ENCODE data around the gene INTS6. TPM values are rescaled to one million over a fixed set of nuclear protein-coding genes. Genes with fewer than 3 reads are reported as not detected.

Gene INTS6
- total and polyA plus RNA-seq, 2 of the 4 experiments (the other 2 are of a cell fraction): 12.9 to 42.3 TPM

DNA sequence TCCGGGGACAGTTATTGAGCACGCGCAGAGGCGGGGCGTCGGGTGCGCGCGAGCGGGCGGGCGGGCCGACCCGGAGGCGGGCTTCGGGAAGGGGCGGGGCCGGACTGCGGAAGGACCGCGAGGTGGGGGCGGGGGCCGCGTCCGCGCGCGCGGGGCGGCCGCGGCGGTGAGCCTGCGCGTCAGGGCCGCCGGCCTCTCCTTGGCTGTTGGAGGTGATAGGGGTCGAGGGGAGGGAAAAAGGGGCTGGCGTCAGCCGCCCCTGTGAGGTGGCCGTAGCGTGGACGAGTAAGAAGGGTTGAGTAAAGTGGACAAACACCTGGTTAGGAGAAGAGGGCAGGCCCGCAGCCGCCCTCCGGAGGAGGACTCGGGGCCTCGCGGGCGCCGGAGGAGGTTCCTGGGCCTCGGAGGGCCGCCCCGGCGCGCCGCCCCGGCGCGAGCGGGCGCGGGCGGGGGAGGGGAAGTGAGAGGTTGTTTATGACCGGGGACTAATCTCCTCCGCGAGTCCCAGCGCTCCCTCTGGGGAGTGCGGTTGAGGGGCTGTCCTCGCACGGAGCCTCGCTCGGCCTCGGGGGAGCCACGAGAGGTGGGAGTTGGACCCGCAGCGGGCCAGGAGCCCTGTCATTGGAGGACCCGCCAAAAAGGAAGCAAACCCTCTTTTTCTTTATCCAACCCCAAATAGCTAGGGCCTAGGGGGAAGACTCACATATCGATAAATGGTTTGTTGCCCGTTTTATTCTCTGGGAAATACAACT is 547 bp upstream of the INTS6 start (continued):
- TF ChIP-seq, protein P1, sequence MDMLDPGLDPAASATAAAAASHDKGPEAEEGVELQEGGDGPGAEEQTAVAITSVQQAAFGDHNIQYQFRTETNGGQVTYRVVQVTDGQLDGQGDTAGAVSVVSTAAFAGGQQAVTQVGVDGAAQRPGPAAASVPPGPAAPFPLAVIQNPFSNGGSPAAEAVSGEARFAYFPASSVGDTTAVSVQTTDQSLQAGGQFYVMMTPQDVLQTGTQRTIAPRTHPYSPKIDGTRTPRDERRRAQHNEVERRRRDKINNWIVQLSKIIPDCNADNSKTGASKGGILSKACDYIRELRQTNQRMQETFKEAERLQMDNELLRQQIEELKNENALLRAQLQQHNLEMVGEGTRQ (IDR thresholded peaks at IDR 0.05; ENCODE audit: low read depth, low read length): no peak
- TF ChIP-seq, protein P2, sequence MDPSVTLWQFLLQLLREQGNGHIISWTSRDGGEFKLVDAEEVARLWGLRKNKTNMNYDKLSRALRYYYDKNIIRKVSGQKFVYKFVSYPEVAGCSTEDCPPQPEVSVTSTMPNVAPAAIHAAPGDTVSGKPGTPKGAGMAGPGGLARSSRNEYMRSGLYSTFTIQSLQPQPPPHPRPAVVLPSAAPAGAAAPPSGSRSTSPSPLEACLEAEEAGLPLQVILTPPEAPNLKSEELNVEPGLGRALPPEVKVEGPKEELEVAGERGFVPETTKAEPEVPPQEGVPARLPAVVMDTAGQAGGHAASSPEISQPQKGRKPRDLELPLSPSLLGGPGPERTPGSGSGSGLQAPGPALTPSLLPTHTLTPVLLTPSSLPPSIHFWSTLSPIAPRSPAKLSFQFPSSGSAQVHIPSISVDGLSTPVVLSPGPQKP (IDR thresholded peaks at IDR 0.05; ENCODE audit: borderline replicate concordance, low read depth, low read length): no peak
- TF ChIP-seq POLR2A (IDR thresholded peaks at IDR 0.05; ENCODE audit: low read depth, low read length): no peak; the same call in 1 of the 2 replicates
- no peak for TF ChIP-seq NFE2L2 (IDR thresholded peaks at IDR 0.05; ENCODE audit: low read depth, low read length)
- no peak for TF ChIP-seq MAFK (IDR thresholded peaks at IDR 0.05; ENCODE audit: low read depth, low read length)
